Pons (tissue), 1 donor: ENCODE results near the gene UBA1.
"Not testable (repeated sequence)": the region's sequence is repeated elsewhere in the genome, so short reads cannot be mapped to it uniquely, and the experiment has no call there.

Source experiments
- DNase-seq: peaks from one replicate; pipeline ENCODE4 v3.0.0-alpha.2; 2016; ENCODE audit warnings: low spot score

Gene UBA1

GRCh38 chrX:47229427-47229826, 35.8 kb downstream of the UBA1 start:
- DNase-seq: no peak

- DNase-seq: no peak
Measured at GRCh38 chrX:47230136-47230868, 36.7 kb downstream of the UBA1 start.

GRCh38 chrX:47231167-47231566, 37.5 kb downstream of the UBA1 start:
- DNase-seq: no peak

- no peak for DNase-seq
Measured at GRCh38 chrX:47232197-47232802, 38.7 kb downstream of the UBA1 start.

- DNase-seq: no peak
Measured at GRCh38 chrX:47232803-47233332, 39.2 kb downstream of the UBA1 start, which contains the start of gene USP11. Gene USP11, plus strand, starts transcription at chrX:47233009. Its CDS starts 35 bp downstream, at chrX:47233044.

- DNase-seq: peak; percentile 92
Measured at GRCh38 chrX:47233333-47234113, 39.9 kb downstream of the UBA1 start.

- DNase-seq: no peak
Measured at GRCh38 chrX:47234583-47234982, 41.0 kb downstream of the UBA1 start.

- no peak for DNase-seq
Measured at GRCh38 chrX:47235691-47236103, 42.1 kb downstream of the UBA1 start.

- DNase-seq: no peak
Measured at GRCh38 chrX:47239199-47239598, 45.6 kb downstream of the UBA1 start.

GRCh38 chrX:47239898-47240545, 46.4 kb downstream of the UBA1 start:
- no peak for DNase-seq

GRCh38 chrX:47240619-47241018, 47.0 kb downstream of the UBA1 start:
- no peak for DNase-seq

- no peak for DNase-seq
Measured at GRCh38 chrX:47241201-47242011, 47.8 kb downstream of the UBA1 start.

GRCh38 chrX:47242321-47242720, 48.7 kb downstream of the UBA1 start:
- no peak for DNase-seq

- DNase-seq: no peak
Measured at GRCh38 chrX:47243351-47243750, 49.7 kb downstream of the UBA1 start.

GRCh38 chrX:47244676-47245075, 51.0 kb downstream of the UBA1 start:
- no peak for DNase-seq

- no peak for DNase-seq
Measured at GRCh38 chrX:47245156-47245555, 51.5 kb downstream of the UBA1 start.

GRCh38 chrX:47247206-47247998, 53.8 kb downstream of the UBA1 start:
- DNase-seq: no peak

- DNase-seq: no peak
Measured at GRCh38 chrX:47247999-47248320, 54.3 kb downstream of the UBA1 start.

GRCh38 chrX:47248576-47248975, 54.9 kb downstream of the UBA1 start:
- no peak for DNase-seq

- DNase-seq: no peak
Measured at GRCh38 chrX:47250017-47250347, 56.4 kb downstream of the UBA1 start.

- DNase-seq: not testable (repeated sequence)
Measured at GRCh38 chrX:47257620-47258019, 64.0 kb downstream of the UBA1 start.
